RWPE1 (cell line): ENCODE data around the gene PNPLA3.

ENCODE experiments used
- CTCF ChIA-PET: fragments of 350-600 bp; sonication (Branson Sonifier 250); formaldehyde crosslinking; extraction: SDS; loops from one replicate; lab custom pipeline; 2021; lab: Yijun Ruan, JAX
- POLR2A ChIA-PET: fragments of 400-600 bp; formaldehyde crosslinking; extraction: SDS; loops from one replicate; lab custom pipeline; 2020; ENCODE audit warnings: antibody characterized with exemption; ENCODE audit not compliant: low non-redundant PET; lab: Yijun Ruan, JAX
- DNase-seq: peaks from one replicate; pipeline ENCODE4 v3.0.0; 2012; ENCODE audit warnings: low spot score
- H3K27ac ChIP-seq: fragments of 450-650 bp; 2 replicates; pipeline ENCODE4 v1.5.1; 2017
- TF ChIP-seq, protein P1 (sequence below): fragments of 450-650 bp; conservative IDR thresholded peaks from 2 replicates; pipeline ENCODE4 v1.5.1; 2017; ENCODE audit warnings: low read depth, mild to moderate bottlenecking

PNPLA3 gene

DNA sequence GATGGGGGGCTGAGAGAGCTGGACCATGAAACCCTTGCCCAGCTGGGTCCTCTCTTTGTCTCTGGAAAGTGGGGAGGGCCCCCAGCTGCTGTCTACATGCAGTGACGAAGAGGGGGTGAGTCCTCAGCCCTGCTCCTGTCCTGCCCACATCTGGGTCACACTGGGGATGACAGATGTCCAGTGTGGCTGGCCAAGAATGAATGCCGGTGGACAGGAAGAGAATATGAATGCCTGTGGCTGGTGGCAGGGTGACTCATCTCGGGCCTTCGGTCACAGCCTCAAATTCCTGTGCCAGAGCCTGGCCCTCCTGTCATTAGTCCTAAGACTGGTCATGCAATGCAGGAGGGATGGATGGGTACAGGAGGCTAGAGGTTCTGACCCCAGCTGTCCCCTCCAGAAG, 2.2 kb upstream of the PNPLA3 start:
- TF ChIP-seq, protein P1, sequence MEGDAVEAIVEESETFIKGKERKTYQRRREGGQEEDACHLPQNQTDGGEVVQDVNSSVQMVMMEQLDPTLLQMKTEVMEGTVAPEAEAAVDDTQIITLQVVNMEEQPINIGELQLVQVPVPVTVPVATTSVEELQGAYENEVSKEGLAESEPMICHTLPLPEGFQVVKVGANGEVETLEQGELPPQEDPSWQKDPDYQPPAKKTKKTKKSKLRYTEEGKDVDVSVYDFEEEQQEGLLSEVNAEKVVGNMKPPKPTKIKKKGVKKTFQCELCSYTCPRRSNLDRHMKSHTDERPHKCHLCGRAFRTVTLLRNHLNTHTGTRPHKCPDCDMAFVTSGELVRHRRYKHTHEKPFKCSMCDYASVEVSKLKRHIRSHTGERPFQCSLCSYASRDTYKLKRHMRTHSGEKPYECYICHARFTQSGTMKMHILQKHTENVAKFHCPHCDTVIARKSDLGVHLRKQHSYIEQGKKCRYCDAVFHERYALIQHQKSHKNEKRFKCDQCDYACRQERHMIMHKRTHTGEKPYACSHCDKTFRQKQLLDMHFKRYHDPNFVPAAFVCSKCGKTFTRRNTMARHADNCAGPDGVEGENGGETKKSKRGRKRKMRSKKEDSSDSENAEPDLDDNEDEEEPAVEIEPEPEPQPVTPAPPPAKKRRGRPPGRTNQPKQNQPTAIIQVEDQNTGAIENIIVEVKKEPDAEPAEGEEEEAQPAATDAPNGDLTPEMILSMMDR: no peak
- POLR2A ChIA-PET: no interaction called here
- peak overlapping the region; percentile 6; the same call in 1 of the 2 replicates for H3K27ac ChIP-seq
- CTCF ChIA-PET: no interaction called here
- DNase-seq: no peak

DNA sequence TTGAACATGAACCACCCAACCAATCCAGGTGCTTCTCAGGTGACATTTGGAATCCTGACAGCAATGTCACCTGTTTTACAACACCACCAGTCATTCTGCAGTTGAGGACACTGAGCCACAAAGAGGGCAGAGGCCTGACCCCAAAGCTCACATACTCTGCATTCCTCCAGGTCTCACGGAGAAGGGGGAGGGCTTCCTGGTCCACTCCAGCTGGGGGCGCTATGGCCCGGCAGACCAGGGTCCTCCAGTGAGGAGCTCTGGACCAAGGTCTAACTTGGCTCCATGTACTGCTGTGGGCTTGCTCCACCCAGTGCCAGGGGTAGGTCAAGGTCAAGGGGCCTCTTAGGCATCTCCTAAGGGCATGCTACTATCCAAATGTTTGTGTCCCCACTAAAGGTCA, 1.5 kb upstream of the PNPLA3 start:
- no peak for DNase-seq
- peak overlapping the region; percentile 6; the same call in 1 of the 2 replicates for H3K27ac ChIP-seq
- TF ChIP-seq, protein P1: no peak
- CTCF ChIA-PET: no interaction called here
- POLR2A ChIA-PET: no interaction called here

DNA sequence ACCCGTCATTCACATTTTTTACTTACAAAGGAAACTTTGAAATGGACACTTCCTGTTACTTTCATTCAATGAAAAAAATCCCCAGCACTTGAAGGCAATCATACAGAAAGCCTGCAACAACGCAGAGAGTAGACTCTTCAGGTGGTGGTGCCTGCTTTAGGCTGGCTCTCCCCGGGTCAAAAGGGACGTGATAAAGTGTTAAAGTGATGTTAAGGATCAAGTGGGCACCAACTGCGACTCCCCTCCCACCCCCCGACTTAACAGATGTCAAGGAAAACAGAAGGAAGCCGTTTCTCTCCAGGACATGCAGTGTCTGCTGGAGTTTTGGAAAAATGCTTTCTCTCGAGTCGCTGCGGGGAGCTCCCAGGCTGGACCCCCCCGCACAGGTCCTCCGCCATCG, 414 bp upstream of the PNPLA3 start:
- TF ChIP-seq, protein P1: no peak
- no peak for DNase-seq
- peak overlapping the region; percentile 86 for H3K27ac ChIP-seq
- POLR2A ChIA-PET: no interaction called here
- CTCF ChIA-PET: no interaction called here

DNA sequence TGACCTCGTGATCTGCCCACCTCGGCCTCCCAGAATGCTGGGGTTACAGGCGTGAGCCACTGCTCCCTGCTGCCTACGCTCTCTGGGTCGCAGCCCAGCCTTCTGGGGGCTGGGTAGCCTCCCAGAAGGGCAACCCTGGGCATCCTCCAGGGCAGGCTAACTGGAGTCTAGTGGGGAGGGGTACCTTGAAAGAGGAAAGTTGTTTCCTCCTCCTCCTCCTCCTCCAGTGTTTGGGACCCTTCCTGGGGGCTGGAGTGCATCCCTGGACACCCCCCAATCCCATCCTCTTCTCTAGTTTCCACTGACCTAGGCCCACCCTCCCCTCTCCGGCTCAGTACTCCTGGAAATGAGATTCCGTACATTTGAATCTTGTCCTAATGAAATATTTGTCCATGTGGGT, 1.3 kb downstream of the PNPLA3 start:
- TF ChIP-seq, protein P1: no peak
- CTCF ChIA-PET: no interaction called here
- POLR2A ChIA-PET: no interaction called here
- H3K27ac ChIP-seq: peak overlapping the region; percentile 86
- no peak for DNase-seq

DNA sequence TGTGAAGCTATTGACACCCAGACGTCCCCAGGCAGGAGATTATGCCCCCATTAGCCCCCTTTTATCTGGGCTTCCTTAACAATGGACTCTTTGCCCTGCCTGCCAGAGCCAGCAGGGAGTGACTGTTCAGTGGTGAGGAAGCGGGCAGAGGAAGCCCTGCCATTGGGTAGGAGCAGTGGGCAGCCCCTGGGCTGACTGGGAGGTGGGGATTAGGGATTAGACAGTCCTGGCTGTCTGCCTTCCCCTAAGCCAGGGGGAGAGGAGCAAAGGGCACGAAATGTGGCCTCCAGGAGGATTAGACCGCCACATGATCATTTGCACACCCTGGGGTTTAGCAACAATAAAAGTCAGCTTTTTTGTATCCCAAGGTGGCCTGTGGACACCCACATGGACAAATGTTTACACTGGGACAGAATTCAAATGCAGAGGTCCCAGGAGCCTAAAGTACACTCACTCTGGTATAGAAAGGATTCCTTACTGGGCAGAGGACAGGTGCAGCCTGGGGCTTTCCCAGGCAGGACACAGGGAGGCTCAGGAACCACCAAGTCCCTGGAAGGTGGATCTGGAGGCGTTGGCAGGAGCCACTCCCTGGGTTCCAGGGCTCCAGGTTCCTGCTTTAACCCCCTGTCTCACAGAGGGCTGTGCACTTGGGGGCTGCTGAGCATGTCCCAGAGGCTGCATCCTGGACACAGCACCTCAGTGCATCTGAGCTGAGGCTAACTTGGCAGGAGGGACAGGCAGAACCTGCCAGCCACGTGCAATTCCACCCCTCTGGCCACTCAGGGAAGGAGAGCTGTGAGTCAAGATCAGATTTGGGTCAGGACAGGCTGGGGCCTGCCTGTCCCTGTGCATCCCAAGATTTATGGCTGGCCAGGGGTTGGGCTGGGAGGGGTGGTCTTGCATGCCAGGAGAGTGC, 2.1 kb downstream of the PNPLA3 start:
- DNase-seq: peak; percentile 59
- POLR2A ChIA-PET: no interaction called here
- TF ChIP-seq, protein P1: no peak
- H3K27ac ChIP-seq: peak overlapping the region; percentile 86
- CTCF ChIA-PET: no interaction called here

DNA sequence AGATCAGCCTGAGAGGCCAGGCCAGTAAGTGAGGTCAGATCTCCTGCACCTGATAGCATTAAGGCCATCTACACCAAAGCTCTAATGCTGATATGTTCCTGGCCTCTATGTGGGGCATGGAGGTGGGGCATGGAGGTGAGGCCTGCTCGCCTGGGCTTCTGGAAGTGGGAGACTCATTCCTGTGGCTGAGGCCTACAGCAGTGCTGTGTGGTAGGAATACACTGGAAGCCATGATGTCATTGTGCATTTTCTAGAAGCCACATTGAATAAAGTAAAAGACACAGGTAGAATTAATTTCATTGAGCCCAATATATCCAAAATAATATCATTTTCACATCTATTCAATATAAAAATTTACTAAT, 2.7 kb downstream of the PNPLA3 start:
- ChIA-PET POLR2A (no interaction called here), CTCF (no interaction called here)
- TF ChIP-seq, protein P1: no peak
- peak; percentile 39 for DNase-seq
- peak overlapping the region; percentile 86 for H3K27ac ChIP-seq
